SU-DHL-6 (cell line): ENCODE results near the gene GJA4.

Experiments used
- H2AFZ ChIP-seq: fragments of 200-600 bp; sonication (generic); 2 replicates; pipeline ENCODE4 v1.6.1; 2014; ENCODE audit warnings: low read depth, mild to moderate bottlenecking, moderate library complexity, mixed read lengths, antibody characterized with exemption, low read length; ENCODE audit not compliant: severe bottlenecking
- H3F3A ChIP-seq: fragments of 200-600 bp; shearing (Covaris generic); 2 replicates; pipeline ENCODE4 v1.6.0; 2016; ENCODE audit warnings: antibody characterized with exemption, mild to moderate bottlenecking; ENCODE audit not compliant: insufficient read depth
- H3K27ac ChIP-seq: fragments of 200-600 bp; sonication (generic); 2 replicates; pipeline ENCODE4 v1.5.1; 2016; ENCODE audit warnings: low read depth, mild to moderate bottlenecking, low read length, moderate library complexity, mixed read lengths
- H3K27me3 ChIP-seq: fragments of 200-600 bp; sonication (generic), shearing (Covaris generic); 2 replicates; pipeline ENCODE4 v1.6.0; 2014; ENCODE audit warnings: mild to moderate bottlenecking, low read length
- H3K36me3 ChIP-seq: fragments of 200-600 bp; sonication (generic); 2 replicates; pipeline ENCODE4 v1.6.1; 2014; ENCODE audit warnings: mild to moderate bottlenecking, low read length, mixed read lengths
- H3K4me2 ChIP-seq: fragments of 300-600, 200-600 bp; shearing (Covaris generic), sonication (generic); 2 replicates; pipeline ENCODE4 v1.6.0; 2014; ENCODE audit warnings: low read length, low read depth, mild to moderate bottlenecking; ENCODE audit not compliant: poor library complexity, severe bottlenecking
- H3K4me3 ChIP-seq: fragments of 200-600 bp; sonication (generic); 2 replicates; pipeline ENCODE4 v1.5.1; 2014; ENCODE audit warnings: antibody characterized with exemption, low read length, mild to moderate bottlenecking, mixed read lengths; ENCODE audit not compliant: insufficient read depth, poor library complexity, severe bottlenecking
- H3K79me2 ChIP-seq: fragments of 200-600 bp; sonication (generic); 2 replicates; pipeline ENCODE4 v1.6.1; 2014; ENCODE audit warnings: mild to moderate bottlenecking, low read length, moderate library complexity; ENCODE audit not compliant: insufficient read depth
- H3K9ac ChIP-seq: fragments of 200-600 bp; sonication (generic); 2 replicates; pipeline ENCODE4 v1.7.0; 2014; ENCODE audit warnings: mild to moderate bottlenecking, low read length
- H3K9me2 ChIP-seq: fragments of 200-600 bp; sonication (generic); replicated peaks from 2 replicates; pipeline ENCODE4 v1.6.1; 2014; ENCODE audit warnings: low read length; ENCODE audit not compliant: insufficient read depth
- H3K9me3 ChIP-seq: fragments of 200-600 bp; sonication (generic); 2 replicates; pipeline ENCODE4 v1.6.1; 2014; ENCODE audit warnings: low read length, mixed read lengths; ENCODE audit not compliant: insufficient read depth
- H4K20me1 ChIP-seq: fragments of 200-600 bp; sonication (generic); 2 replicates; pipeline ENCODE4 v1.6.1; 2014; ENCODE audit warnings: low read depth, mild to moderate bottlenecking, antibody characterized with exemption, low read length, moderate library complexity, mixed read lengths
- EZH2phosphoT487 ChIP-seq: fragments of 200-600 bp; sonication (generic), shearing (Covaris generic); conservative IDR thresholded peaks from 2 replicates; pipeline ENCODE4 v1.6.1; 2018; ENCODE audit warnings: mild to moderate bottlenecking, antibody characterized with exemption, low read length, moderate library complexity, mixed read lengths
- TF ChIP-seq, protein P1 (sequence below): fragments of 200-600 bp; sonication (generic); IDR thresholded peaks from one replicate; pipeline ENCODE4 v1.5.1; 2017; ENCODE audit warnings: antibody characterized with exemption, mild to moderate bottlenecking, low read length, moderate library complexity; ENCODE audit not compliant: insufficient read depth, poor library complexity, severe bottlenecking

GJA4 gene

DNA sequence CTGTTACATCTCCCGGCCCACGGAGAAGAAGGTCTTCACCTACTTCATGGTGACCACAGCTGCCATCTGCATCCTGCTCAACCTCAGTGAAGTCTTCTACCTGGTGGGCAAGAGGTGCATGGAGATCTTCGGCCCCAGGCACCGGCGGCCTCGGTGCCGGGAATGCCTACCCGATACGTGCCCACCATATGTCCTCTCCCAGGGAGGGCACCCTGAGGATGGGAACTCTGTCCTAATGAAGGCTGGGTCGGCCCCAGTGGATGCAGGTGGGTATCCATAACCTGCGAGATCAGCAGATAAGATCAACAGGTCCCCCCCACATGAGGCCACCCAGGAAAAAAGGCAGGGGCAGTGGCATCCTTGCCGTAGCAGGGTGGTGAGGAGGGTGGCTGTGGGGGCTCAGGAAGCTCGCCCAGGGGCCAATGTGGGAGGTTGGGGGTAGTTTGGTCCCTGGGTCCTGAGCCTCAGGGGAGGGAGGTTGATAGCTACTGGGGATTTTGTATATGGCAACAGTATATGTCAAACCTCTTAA, 31.0 kb upstream of the GJA4 start:
- H3K27ac ChIP-seq = no peak overlapping the region

DNA sequence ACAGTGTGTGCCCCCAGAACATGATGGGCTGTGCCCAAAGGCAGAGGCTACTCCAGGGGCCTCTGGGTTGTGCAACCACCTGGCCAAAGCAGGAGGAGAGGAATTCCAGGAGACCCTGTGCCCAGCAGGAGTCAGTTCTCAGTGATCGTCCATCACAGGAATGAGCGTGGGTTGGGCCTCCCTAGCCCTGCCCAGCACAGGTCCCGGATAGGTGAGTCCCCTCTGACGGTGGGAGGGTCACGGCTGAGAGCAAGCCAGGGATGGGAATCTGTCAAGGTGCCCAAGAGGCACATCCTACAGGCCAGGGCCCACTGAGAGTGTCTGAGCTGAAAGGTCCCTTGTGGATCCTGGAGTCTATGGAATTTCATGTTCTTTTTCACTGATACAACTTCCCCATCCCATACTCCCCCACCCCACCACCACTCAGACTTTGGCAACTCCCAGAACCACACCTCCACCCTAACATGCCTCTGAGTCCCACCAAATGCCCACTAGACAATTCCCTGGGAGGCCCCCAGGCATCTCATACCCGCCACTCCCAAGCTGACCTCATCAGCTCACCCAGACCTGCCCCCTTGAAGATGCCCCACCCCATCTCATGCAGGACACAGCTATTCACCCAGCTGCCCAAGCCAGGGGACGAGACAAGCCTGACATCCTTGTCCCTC, 30.2 kb upstream of the GJA4 start:
- Histone ChIP-seq H3K9ac (no peak overlapping the region), H3K27me3 (no peaks in the 10 kb centered on the region), H3K4me3 (no peak overlapping the region), H3K9me3 (no peaks in the 10 kb centered on the region), H3K27ac (no peak overlapping the region), H3K4me2 (no peak overlapping the region), H2AFZ (no peak overlapping the region), H4K20me1 (no peaks in the 10 kb centered on the region), H3F3A (no peaks in the 10 kb centered on the region), H3K79me2 (no peaks in the 10 kb centered on the region), H3K36me3 (no peaks in the 10 kb centered on the region), H3K9me2 (no peaks in the 10 kb centered on the region)
- TF ChIP-seq EZH2phosphoT487 = no peak
- TF ChIP-seq, protein P1, sequence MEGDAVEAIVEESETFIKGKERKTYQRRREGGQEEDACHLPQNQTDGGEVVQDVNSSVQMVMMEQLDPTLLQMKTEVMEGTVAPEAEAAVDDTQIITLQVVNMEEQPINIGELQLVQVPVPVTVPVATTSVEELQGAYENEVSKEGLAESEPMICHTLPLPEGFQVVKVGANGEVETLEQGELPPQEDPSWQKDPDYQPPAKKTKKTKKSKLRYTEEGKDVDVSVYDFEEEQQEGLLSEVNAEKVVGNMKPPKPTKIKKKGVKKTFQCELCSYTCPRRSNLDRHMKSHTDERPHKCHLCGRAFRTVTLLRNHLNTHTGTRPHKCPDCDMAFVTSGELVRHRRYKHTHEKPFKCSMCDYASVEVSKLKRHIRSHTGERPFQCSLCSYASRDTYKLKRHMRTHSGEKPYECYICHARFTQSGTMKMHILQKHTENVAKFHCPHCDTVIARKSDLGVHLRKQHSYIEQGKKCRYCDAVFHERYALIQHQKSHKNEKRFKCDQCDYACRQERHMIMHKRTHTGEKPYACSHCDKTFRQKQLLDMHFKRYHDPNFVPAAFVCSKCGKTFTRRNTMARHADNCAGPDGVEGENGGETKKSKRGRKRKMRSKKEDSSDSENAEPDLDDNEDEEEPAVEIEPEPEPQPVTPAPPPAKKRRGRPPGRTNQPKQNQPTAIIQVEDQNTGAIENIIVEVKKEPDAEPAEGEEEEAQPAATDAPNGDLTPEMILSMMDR = no peak

More for the DNA sequence above, 31.0 kb upstream of the GJA4 start:
- H3K36me3 ChIP-seq = no peaks in the 10 kb centered on the region
- no peaks in the 10 kb centered on the region for H3K9me3 ChIP-seq
- no peak overlapping the region for H3K4me3 ChIP-seq
- H3K9ac ChIP-seq = no peak overlapping the region
- TF ChIP-seq, protein P1 = no peak
- no peak for TF ChIP-seq EZH2phosphoT487
- no peaks in the 10 kb centered on the region for H4K20me1 ChIP-seq
- no peak overlapping the region for H2AFZ ChIP-seq
- H3K79me2 ChIP-seq = no peaks in the 10 kb centered on the region
- H3K4me2 ChIP-seq = no peak overlapping the region
- H3F3A ChIP-seq = no peaks in the 10 kb centered on the region
- no peaks in the 10 kb centered on the region for H3K27me3 ChIP-seq
- no peaks in the 10 kb centered on the region for H3K9me2 ChIP-seq

DNA sequence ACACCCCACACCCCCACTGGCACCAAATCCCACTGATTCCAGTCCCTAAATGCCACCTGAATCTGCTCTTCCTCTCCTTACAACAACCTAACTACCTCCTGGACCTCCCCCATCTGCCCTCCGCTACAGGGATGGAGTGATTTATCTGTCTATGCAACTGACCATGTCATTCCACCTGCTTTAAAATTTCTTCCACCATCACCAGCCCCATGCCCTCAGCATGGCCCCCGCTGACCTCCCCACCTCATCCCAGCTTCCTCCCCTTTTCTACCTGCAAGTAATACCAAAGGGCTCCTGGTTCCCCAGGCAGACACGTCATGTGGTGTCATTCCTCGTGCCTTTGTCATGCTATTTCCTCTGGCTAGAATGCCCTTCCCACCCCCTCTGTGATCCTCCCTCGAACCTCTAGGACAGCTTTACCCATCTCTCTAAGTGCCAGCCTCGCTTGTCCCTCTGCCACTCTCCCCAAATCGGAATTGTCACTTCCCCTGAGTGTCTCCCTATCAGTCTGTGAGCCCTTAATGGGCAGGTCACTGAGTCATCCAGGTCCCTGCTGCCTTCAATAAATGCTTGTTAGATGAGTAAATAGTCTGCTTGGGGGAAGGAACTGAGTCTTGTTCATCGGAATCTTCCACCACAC, 29.5 kb upstream of the GJA4 start:
- Histone ChIP-seq H3K27ac (no peak overlapping the region), H2AFZ (no peak overlapping the region), H3K9ac (no peak overlapping the region), H3K4me3 (no peak overlapping the region), H3F3A (no peaks in the 10 kb centered on the region), H3K4me2 (no peak overlapping the region), H3K79me2 (no peaks in the 10 kb centered on the region), H4K20me1 (no peaks in the 10 kb centered on the region), H3K9me3 (no peaks in the 10 kb centered on the region), H3K36me3 (no peaks in the 10 kb centered on the region), H3K27me3 (no peaks in the 10 kb centered on the region), H3K9me2 (no peaks in the 10 kb centered on the region)
- TF ChIP-seq, protein P1 = no peak
- TF ChIP-seq EZH2phosphoT487 = no peak
